ENCODE results near the gene CFAP210.
"Not testable (repeated sequence)": the region's sequence is repeated elsewhere in the genome, so short reads cannot be mapped to it uniquely, and the experiment has no call there.

The CFAP210 gene

GRCh38 chr2:169637620-169638019, 56.6 kb downstream of the CFAP210 start:
- no peak for DNase-seq (ENCODE audit: low spot score in 2 of 2)

GRCh38 chr2:169636440-169637097, 57.6 kb downstream of the CFAP210 start:
- no peak overlapping the region for H3K27ac Mint-ChIP-seq

More at GRCh38 chr2:169637620-169638019, 56.6 kb downstream of the CFAP210 start:
- Mint-ChIP-seq H3K4me3 (no peak overlapping the region), H3K36me3 (no peaks in the 10 kb centered on the region), H3K27ac (no peak overlapping the region), H3K4me1 (no peaks in the 10 kb centered on the region), H3K9me3 (no peaks in the 10 kb centered on the region)
- no peak for ATAC-seq

DNA sequence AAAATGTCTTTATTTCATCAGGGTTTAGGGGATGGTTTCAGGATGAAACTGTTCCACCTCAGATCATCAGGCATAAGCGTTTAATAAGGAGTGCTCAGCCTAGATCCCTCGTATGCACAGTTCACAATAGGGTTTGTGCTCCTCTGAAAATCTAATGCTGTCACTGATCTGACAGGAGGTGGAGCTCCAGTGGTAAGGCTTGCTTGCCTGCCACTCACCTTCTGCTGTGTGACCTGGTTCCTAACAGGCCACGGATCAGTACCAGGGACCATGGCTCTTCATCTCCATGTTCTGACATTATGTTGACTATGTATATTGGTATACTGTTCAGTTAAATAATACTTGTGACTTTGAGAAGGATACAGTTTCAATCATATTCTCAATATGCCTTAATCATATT, 68.4 kb downstream of the CFAP210 start:
- no peak for DNase-seq (ENCODE audit: low spot score in 2 of 2)
- Mint-ChIP-seq H3K9me3 (no peaks in the 10 kb centered on the region), H3K4me1 (no peaks in the 10 kb centered on the region), H3K4me3 (no peak overlapping the region), H3K27ac (no peak overlapping the region), H3K36me3 (peaks cover 85% of the 10 kb centered on the region)
- no peak for ATAC-seq

More at GRCh38 chr2:169636440-169637097, 57.6 kb downstream of the CFAP210 start:
- no peak for ATAC-seq
- DNase-seq (ENCODE audit: low spot score in 2 of 2), result no peak
- Mint-ChIP-seq H3K36me3 (no peaks in the 10 kb centered on the region), H3K4me1 (no peaks in the 10 kb centered on the region), H3K4me3 (no peak overlapping the region), H3K9me3 (no peaks in the 10 kb centered on the region)

DNA sequence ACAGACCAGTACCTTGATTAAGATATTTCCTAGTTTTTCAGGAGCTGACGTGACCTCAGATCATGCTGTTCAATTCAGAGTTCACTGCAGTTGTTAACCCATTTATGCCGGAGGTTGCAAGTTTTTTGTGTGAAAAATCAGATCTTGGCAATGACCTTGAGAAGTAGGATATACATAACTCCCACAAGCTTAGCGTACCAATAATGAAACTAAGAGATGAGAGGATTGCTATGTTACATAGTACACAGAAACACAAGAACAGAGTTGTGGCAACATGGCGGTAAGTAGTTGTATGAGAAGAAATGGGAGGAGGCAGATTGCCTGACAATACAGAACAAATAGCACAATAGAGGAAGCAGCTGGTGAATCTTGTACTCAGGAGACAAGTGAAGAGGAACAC, 71.0 kb downstream of the CFAP210 start:
- no peak for DNase-seq (ENCODE audit: low spot score in 2 of 2)
- peak; percentile 39 for ATAC-seq
- no peak overlapping the region for H3K4me3 Mint-ChIP-seq
- H3K4me1 Mint-ChIP-seq, result peaks cover 19% of the 10 kb centered on the region
- H3K27ac Mint-ChIP-seq, result no peak overlapping the region
- peaks cover 99% of the 10 kb centered on the region for H3K36me3 Mint-ChIP-seq
- H3K9me3 Mint-ChIP-seq, result no peaks in the 10 kb centered on the region

DNA sequence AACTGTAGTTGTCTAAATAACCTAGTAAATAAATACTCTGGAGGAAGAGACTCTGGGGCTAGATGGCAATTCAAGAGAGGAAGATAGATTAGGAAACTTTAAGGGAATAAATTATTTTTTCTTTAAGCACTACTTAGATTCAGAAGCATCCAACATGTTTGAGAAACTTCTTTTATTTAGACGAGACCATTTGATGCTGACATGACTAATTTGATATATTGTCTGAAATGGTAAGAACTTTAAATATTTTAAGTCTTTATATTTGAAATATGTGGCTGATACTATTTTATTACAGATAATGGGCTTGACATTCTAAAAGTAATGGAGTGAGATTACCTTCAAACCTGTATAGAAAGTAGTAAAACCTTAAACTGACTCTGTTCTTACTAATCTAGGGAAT, 73.7 kb downstream of the CFAP210 start:
- H3K4me3 Mint-ChIP-seq, result no peak overlapping the region
- H3K36me3 Mint-ChIP-seq, result peaks cover 99% of the 10 kb centered on the region
- H3K9me3 Mint-ChIP-seq, result peaks cover 3% of the 10 kb centered on the region
- H3K27ac Mint-ChIP-seq, result no peak overlapping the region
- ATAC-seq, result no peak
- peaks cover 30% of the 10 kb centered on the region for H3K4me1 Mint-ChIP-seq
- no peak for DNase-seq (ENCODE audit: low spot score in 2 of 2)

GRCh38 chr2:169619946-169620345, 74.3 kb downstream of the CFAP210 start:
- DNase-seq (ENCODE audit: low spot score in 2 of 2) (no peak), ATAC-seq (no peak)
- peaks cover 99% of the 10 kb centered on the region for H3K36me3 Mint-ChIP-seq
- peaks cover 30% of the 10 kb centered on the region for H3K4me1 Mint-ChIP-seq
- peaks cover 3% of the 10 kb centered on the region for H3K9me3 Mint-ChIP-seq
- H3K4me3 Mint-ChIP-seq, result no peak overlapping the region
- peak overlapping the region; percentile 3 for H3K27ac Mint-ChIP-seq

GRCh38 chr2:169615982-169616381, 78.2 kb downstream of the CFAP210 start:
- H3K36me3 Mint-ChIP-seq, result peaks cover 100% of the 10 kb centered on the region
- H3K27ac Mint-ChIP-seq; DNase-seq (ENCODE audit: low spot score in 2 of 2); H3K4me3 Mint-ChIP-seq; H3K9me3 Mint-ChIP-seq; ATAC-seq: not testable (repeated sequence)
- peaks cover 30% of the 10 kb centered on the region for H3K4me1 Mint-ChIP-seq

- peaks cover 3% of the 10 kb centered on the region for H3K9me3 Mint-ChIP-seq
- peaks cover 100% of the 10 kb centered on the region for H3K36me3 Mint-ChIP-seq
- peaks cover 17% of the 10 kb centered on the region for H3K4me1 Mint-ChIP-seq
- ATAC-seq (no peak), DNase-seq (ENCODE audit: low spot score in 2 of 2) (no peak)
- no peak overlapping the region for H3K4me3 Mint-ChIP-seq
- H3K27ac Mint-ChIP-seq, result no peak overlapping the region
Observed at GRCh38 chr2:169613876-169614275, 80.3 kb downstream of the CFAP210 start.

DNA sequence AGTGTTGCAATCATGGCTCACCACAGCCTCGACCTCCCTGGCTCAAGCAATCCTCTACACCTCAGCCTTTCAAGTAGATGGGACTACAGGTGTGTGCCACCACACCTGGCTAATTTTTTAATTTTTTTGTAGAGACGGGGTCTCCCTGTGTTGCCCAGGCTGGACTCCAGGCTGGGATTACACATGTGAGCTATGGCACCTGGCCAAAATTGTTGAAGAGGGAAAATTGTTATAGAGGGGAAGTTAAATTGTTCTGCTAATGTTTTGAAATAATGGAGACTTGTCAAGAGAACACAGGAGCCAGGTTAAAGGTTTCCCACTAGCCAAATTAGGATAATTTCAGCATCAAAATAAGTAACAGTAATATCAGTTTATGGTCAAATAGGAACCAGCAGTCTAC, 84.9 kb downstream of the CFAP210 start:
- DNase-seq (ENCODE audit: low spot score in 2 of 2) (no peak), ATAC-seq (no peak)
- no peaks in the 10 kb centered on the region for H3K4me1 Mint-ChIP-seq
- H3K36me3 Mint-ChIP-seq, result peaks cover 100% of the 10 kb centered on the region
- no peaks in the 10 kb centered on the region for H3K9me3 Mint-ChIP-seq
- H3K4me3 Mint-ChIP-seq, result no peak overlapping the region
- peak overlapping the region; percentile 47 for H3K27ac Mint-ChIP-seq

DNA sequence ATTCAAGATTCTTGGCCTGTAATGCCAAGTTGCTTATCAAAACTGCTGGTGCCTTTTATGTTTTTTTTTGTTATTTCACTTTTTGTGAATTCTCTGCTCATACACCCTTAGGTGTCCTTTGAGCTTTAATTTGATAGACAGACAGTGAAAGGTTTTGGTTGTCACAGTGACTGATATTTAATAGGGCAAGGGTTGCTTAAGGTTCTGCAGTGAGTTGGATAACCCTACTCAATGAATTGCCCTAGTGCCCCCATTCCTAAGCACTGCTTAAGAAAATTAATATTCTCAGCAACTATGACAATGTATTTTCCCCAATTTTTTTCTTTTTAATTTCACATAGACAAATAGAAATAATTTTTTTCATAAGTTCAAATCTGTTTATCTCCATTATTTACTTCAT, 94.6 kb downstream of the CFAP210 start:
- Mint-ChIP-seq H3K36me3 (peaks cover 26% of the 10 kb centered on the region), H3K4me1 (peaks cover 28% of the 10 kb centered on the region), H3K9me3 (no peaks in the 10 kb centered on the region), H3K27ac (no peak overlapping the region), H3K4me3 (no peak overlapping the region)
- ATAC-seq, result no peak
- DNase-seq (ENCODE audit: low spot score in 2 of 2), result no peak

DNA sequence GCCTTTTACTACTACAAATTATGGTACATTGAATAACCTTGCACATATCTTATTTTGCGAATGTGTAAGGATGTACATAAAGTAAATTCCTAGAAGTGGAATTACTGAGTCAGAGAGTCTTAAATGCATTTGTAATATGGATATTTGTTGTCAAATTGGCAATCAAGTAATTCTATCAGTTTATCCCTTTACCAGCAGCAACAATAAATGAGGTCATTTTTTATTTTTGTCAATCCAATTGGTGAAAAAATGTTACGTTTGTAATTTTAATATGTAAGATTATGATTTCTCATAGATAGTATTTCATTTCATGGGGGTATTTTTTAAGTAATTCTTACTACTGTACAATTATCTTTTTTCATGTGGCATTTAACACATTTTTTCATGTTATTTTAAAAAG, 95.2 kb downstream of the CFAP210 start:
- no peak for ATAC-seq
- H3K36me3 Mint-ChIP-seq, result peaks cover 24% of the 10 kb centered on the region
- H3K4me1 Mint-ChIP-seq, result peaks cover 28% of the 10 kb centered on the region
- no peak overlapping the region for H3K27ac Mint-ChIP-seq
- no peaks in the 10 kb centered on the region for H3K9me3 Mint-ChIP-seq
- no peak overlapping the region for H3K4me3 Mint-ChIP-seq
- DNase-seq (ENCODE audit: low spot score in 2 of 2), result no peak

DNA sequence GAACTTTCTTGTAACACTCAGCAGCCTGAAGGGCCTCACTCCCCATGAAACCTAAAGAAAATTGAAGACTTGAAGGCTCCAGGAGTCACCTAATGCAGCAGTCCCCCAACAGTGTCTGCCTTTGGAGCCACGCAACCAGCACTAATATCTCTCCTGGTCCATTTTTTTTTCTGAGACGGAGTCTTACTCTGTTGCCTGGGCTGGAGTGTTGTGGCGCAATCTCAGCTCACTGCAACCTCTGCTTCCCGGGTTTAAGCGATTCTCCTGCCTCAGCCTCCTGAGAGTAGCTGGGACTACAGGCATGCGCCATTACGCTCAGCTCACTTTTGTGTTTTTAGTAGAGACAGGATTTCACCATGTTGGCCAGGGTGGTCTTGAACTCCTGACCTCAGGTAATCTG, 97.7 kb downstream of the CFAP210 start:
- not testable (repeated sequence) for ATAC-seq; H3K9me3 Mint-ChIP-seq; H3K4me3 Mint-ChIP-seq; DNase-seq (ENCODE audit: low spot score in 2 of 2); H3K27ac Mint-ChIP-seq
- peaks cover 30% of the 10 kb centered on the region for H3K36me3 Mint-ChIP-seq
- H3K4me1 Mint-ChIP-seq, result peaks cover 26% of the 10 kb centered on the region
